Ishikawa (cell line): ENCODE measurements around the gene NAV3.

Source experiments
- CEBPB ChIP-seq: IDR thresholded peaks from 2 replicates; pipeline ENCODE4 v1.6.1; 2012
- CREB1 ChIP-seq: IDR thresholded peaks from 2 replicates; pipeline ENCODE4 v1.6.1; 2012; ENCODE audit warnings: low read depth
- RAD21 ChIP-seq: IDR thresholded peaks from 2 replicates; pipeline ENCODE4 v1.6.1; 2012; ENCODE audit warnings: low read depth
- TCF12 ChIP-seq: IDR thresholded peaks from 2 replicates; pipeline ENCODE4 v1.6.1; 2012; ENCODE audit warnings: low read depth
- TF ChIP-seq, protein P1 (sequence below): IDR thresholded peaks from 2 replicates; pipeline ENCODE4 v1.6.1; 2012; ENCODE audit warnings: low read depth, mild to moderate bottlenecking

DNA sequence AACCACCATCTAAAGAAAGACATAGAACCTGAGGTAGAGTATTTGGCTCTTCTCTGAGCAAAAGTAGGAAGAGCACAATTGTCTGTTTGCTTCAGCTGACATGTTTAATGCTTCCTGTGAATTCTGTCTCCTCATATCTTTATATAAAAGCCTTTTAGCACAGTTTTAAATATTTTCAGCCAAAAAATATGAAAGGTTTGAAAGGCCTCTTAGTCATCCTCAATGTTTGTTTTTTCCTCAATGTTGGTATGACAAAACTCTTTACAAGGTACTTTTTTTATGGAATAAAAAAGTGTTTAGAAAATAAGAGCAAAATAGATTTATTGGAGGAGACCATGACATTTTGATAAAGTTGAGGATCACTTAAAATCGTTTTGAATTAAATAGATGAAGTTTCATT, 360.9 kb downstream of the NAV3 start:
- no peak for TF ChIP-seq RAD21
- no peak for TF ChIP-seq CEBPB
- TF ChIP-seq, protein P1, sequence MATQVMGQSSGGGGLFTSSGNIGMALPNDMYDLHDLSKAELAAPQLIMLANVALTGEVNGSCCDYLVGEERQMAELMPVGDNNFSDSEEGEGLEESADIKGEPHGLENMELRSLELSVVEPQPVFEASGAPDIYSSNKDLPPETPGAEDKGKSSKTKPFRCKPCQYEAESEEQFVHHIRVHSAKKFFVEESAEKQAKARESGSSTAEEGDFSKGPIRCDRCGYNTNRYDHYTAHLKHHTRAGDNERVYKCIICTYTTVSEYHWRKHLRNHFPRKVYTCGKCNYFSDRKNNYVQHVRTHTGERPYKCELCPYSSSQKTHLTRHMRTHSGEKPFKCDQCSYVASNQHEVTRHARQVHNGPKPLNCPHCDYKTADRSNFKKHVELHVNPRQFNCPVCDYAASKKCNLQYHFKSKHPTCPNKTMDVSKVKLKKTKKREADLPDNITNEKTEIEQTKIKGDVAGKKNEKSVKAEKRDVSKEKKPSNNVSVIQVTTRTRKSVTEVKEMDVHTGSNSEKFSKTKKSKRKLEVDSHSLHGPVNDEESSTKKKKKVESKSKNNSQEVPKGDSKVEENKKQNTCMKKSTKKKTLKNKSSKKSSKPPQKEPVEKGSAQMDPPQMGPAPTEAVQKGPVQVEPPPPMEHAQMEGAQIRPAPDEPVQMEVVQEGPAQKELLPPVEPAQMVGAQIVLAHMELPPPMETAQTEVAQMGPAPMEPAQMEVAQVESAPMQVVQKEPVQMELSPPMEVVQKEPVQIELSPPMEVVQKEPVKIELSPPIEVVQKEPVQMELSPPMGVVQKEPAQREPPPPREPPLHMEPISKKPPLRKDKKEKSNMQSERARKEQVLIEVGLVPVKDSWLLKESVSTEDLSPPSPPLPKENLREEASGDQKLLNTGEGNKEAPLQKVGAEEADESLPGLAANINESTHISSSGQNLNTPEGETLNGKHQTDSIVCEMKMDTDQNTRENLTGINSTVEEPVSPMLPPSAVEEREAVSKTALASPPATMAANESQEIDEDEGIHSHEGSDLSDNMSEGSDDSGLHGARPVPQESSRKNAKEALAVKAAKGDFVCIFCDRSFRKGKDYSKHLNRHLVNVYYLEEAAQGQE = no peak
- TF ChIP-seq TCF12 = no peak
- TF ChIP-seq CREB1 = no peak
